Activated naive CD8-positive, alpha-beta T cell treated with anti-CD3 and anti-CD28 coated beads, Interleukin-2, amount 50 U/mL, for 16 hours (primary cell): ENCODE data around the gene PDCD2L.
"Not testable (repeated sequence)": the region's sequence is repeated elsewhere in the genome, so short reads cannot be mapped to it uniquely, and the experiment has no call there.

Experiments used
- DNase-seq: peaks from one replicate; pipeline ENCODE4 v3.0.0-alpha.2; 2020; ENCODE audit warnings: low read depth, low spot score

PDCD2L gene

GRCh38 chr19:34416021-34416545, 11.9 kb downstream of the PDCD2L start:
- DNase-seq: no peak

GRCh38 chr19:34418300-34418699, 14.1 kb downstream of the PDCD2L start:
- no peak for DNase-seq

- DNase-seq: no peak
These were observed 22.0 kb downstream of the PDCD2L start for GRCh38 chr19:34426096-34426661.

- DNase-seq: no peak
These were observed 24.5 kb downstream of the PDCD2L start for GRCh38 chr19:34428549-34429285.

- no peak for DNase-seq
These were observed 25.4 kb downstream of the PDCD2L start for GRCh38 chr19:34429553-34429952.

- peak; percentile 7 for DNase-seq
These were observed 26.8 kb downstream of the PDCD2L start for GRCh38 chr19:34430738-34431625.

- DNase-seq: no peak
These were observed 27.6 kb downstream of the PDCD2L start for GRCh38 chr19:34431681-34432402.

DNA sequence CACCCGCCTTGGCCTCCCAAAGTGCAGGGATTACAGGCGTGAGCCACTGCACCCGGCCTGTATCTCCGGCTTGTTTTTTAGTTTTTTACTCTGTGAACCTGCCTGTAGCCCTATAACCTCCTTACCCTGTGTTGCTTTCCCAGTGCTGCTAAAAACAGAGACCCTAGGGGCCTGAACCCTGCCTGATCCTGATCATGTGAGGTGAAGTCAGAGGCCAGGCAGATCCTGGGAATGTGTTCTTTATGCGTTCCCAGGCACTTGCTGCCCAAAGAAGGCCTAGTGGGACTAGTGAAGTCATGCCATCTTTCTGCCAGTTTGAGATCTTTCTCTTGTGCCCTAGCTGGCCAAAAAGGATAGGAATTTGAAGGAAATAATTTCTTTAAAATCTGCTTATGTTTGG, 28.6 kb downstream of the PDCD2L start:
- no peak for DNase-seq

GRCh38 chr19:34436716-34437115, 32.5 kb downstream of the PDCD2L start:
- no peak for DNase-seq

DNA sequence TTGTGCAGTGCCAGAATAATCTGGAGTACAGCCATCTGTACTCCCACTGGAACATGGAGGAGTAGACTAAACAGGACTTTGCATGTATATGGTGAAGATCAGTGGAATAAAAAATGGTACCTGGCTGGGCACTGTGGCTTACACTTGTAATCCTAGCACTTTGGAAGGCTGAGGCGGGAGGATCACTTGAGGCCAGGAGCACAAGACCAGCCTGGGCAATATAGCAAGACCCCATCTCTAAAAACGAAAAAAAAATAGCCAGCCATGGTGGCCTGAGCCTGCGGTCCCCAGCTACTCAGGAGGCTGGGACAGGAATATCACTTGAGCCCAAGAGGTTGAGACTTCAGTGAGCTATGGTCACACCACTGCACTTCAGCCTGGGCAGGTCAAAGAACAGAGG, 44.0 kb downstream of the PDCD2L start:
- DNase-seq: no peak

- DNase-seq: no peak
These were observed 48.5 kb downstream of the PDCD2L start for GRCh38 chr19:34452723-34453122.

GRCh38 chr19:34454091-34454490, 49.9 kb downstream of the PDCD2L start:
- no peak for DNase-seq

DNA sequence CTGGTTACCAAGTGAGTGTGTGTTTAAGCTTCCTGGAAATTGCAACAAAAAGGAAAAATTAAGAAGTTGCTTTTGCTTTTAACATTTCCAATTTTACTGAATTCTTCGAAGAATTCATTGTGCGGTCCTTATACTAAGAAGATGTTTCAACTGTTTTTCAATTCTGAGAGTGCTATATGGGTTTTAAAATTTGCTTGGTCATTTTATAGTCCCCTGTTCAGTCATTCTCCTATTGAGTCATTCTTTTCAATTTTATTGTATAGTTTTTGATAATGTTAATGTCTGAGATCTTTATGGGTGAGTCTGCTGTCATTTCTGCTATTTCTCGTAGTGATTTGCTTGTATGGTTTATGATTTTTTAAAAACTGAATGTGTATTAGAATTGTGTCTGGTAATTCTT, 50.5 kb downstream of the PDCD2L start:
- no peak for DNase-seq

- not testable (repeated sequence) for DNase-seq
These were observed 51.7 kb downstream of the PDCD2L start for GRCh38 chr19:34455783-34456480.

DNA sequence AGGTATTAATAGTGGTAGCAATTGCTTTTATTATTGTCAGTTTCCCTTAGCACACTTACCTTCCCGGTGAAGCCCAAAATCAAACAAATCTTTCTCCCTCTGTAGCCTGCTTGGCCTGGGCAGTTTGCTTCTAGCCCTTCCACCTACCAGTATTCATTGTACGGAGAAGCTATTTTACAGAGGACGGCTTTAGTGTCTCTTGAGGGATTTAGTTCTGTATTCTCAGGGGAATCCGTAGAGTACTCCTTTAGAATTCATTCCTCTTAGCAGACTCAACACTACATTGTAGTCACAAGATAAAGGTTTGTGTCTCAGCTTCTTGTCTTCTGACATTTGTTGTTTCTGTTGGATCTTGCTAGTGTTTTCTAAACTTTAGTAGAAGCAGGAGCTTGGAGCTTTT, 53.2 kb downstream of the PDCD2L start:
- DNase-seq: no peak

DNA sequence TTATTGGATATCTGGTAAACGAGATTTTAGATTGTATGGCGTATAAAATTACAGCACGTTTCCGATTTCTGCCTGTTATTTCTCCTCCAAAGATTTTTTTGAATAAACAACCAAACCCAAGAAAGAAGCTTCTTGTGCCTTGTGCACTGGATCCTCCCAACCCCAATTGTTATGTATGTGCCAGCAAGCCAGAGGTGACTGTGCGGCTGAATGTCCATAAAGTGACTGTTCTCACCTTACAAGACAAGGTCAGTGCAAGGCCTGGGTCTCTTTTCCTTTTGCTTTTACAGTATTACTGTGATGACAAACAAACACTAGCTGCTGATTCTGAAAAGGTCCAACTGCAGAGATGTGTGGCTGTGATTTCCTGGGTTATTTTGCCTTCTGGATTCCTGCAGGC, 54.5 kb downstream of the PDCD2L start:
- DNase-seq: no peak

DNA sequence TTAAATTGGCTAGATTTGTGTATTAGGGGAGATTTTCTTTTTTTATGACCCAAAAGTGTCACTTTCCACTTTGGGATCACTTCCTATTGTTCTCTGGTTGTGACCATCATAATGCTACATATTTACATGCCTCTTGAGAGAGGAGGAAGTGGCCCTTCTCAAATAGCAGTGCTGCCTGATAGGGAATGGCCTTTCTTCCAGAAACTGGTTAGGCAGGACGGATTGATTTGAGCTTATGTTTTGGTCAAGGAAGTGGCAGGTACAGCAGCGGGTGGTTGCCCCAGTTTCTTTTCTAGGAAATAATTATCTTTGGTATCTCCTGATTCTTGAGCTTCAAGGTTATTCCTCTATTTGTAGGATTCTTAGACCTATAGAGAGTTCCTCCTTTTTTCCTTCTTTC, 55.4 kb downstream of the PDCD2L start:
- no peak for DNase-seq

DNA sequence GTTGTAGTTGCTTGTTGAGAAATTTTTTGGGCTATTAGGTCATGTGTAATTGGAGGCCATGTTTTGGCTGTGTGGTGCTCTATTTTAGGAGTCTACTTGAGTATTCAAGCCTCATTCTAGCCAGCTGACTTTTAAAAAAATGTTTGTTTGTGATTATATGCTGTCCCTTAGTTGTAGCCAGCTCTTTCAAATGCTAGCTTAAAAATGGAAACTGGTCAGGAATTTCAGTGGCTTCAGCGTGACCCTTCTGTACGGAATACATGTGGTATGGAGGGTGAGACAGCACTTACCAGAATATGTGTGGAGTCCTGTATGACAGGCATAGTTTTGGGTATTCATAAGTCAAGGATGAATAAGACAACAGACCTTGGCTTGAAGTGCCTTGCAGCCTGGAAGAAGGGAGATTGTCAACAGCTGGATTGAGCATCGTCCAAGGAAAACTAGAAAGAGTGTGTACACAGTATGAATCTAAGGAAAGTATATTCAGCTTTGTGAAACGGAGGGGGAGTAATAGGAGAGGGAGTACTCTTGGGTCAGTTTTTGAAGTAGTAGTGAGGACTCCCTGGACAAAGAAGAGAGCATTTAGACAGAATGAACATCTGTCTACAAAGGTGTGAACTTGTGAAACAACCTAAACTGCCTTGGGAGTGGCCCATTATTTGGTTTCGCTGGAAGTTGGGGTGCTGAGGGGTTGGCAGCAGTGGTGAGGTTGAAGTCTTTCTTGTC, 57.3 kb downstream of the PDCD2L start:
- no peak for DNase-seq

DNA sequence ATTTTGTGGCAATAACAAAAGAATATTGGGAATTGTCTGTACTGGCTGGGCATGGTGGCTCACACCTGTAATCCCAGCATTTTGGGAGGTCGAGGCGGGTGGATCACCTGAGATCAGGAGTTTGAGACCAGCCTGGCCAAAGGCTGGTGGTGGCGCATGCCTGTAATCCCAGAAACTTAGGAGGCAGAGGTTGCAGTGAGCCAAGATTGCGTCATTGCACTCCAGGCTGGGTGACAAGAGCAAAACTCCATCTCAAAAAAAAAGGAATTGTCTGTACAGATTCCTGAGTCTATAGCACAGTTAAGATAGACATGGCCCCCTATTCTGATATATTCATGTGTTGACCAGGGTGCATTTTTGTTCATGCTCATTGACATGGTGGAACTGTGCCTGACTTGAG, 60.6 kb downstream of the PDCD2L start:
- DNase-seq: not testable (repeated sequence)

DNA sequence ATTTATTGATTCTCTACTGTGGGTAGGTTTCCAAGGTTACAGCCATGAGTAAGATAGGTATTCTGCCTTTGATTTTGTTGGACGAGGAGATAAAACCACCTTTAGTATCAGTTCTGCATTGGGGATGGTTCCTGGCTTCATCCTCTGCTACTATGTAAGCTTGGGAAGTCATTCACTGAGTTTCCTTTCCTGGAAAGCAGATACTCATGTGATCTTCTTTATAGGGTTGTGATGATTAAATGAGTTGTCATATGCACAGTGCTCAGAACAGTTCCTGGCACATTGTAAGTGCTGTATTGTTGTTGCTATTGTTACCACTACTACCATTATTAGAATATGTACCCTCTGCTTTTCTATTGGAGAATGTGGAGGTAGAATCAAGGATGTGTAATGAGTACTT, 64.2 kb downstream of the PDCD2L start:
- no peak for DNase-seq
